GM19240 (cell line): ENCODE measurements around the gene SIDT2.
A peak's percentile ranks its signal among the peaks of the same experiment; 100 is the strongest.
"Not testable (repeated sequence)": the region's sequence is repeated elsewhere in the genome, so short reads cannot be mapped to it uniquely, and the experiment has no call there.

Experiments
- DNase-seq: peaks from one replicate; pipeline ENCODE4 v3.0.0; 2011; ENCODE audit warnings: low spot score; ENCODE audit not compliant: insufficient read length

Gene SIDT2

GRCh38 chr11:117171404-117172061, 7.0 kb upstream of the SIDT2 start:
- DNase-seq = no peak

GRCh38 chr11:117172724-117173421, 5.7 kb upstream of the SIDT2 start:
- DNase-seq = no peak

- DNase-seq = no peak
Observed at GRCh38 chr11:117175104-117175503, 3.4 kb upstream of the SIDT2 start.

- no peak for DNase-seq
Observed at GRCh38 chr11:117175781-117176180, 2.8 kb upstream of the SIDT2 start.

GRCh38 chr11:117176186-117176585, 2.4 kb upstream of the SIDT2 start:
- no peak for DNase-seq

GRCh38 chr11:117177534-117178209, 871 bp upstream of the SIDT2 start:
- no peak for DNase-seq

GRCh38 chr11:117179048-117179999, 781 bp downstream of the SIDT2 start:
- DNase-seq = no peak

- no peak for DNase-seq
Observed at GRCh38 chr11:117180020-117180419, 1.5 kb downstream of the SIDT2 start.

GRCh38 chr11:117180661-117181585, 2.4 kb downstream of the SIDT2 start:
- peak; percentile 58 for DNase-seq

GRCh38 chr11:117181586-117182550, 3.3 kb downstream of the SIDT2 start:
- DNase-seq = no peak

- DNase-seq = no peak
Observed at GRCh38 chr11:117182551-117182935, 4.0 kb downstream of the SIDT2 start.

- not testable (repeated sequence) for DNase-seq
Observed at GRCh38 chr11:117183178-117183577, 4.6 kb downstream of the SIDT2 start.

- DNase-seq = no peak
Observed at GRCh38 chr11:117183724-117184349, 5.3 kb downstream of the SIDT2 start.

GRCh38 chr11:117185736-117186430, 7.3 kb downstream of the SIDT2 start:
- DNase-seq = no peak

GRCh38 chr11:117186431-117186761, 7.9 kb downstream of the SIDT2 start:
- DNase-seq = no peak

GRCh38 chr11:117187007-117187406, 8.5 kb downstream of the SIDT2 start:
- no peak for DNase-seq

GRCh38 chr11:117187428-117187798, 8.9 kb downstream of the SIDT2 start:
- no peak for DNase-seq

- no peak for DNase-seq
Observed at GRCh38 chr11:117187799-117188481, 9.4 kb downstream of the SIDT2 start.
